SU-DHL-6 (cell line): ENCODE data around the gene SLCO4A1.

Experiments
- H2AFZ ChIP-seq: fragments of 200-600 bp; sonication (generic); 2 replicates; pipeline ENCODE4 v1.6.1; 2014; ENCODE audit warnings: low read depth, mild to moderate bottlenecking, moderate library complexity, mixed read lengths, antibody characterized with exemption, low read length; ENCODE audit not compliant: severe bottlenecking
- H3F3A ChIP-seq: fragments of 200-600 bp; shearing (Covaris generic); 2 replicates; pipeline ENCODE4 v1.6.0; 2016; ENCODE audit warnings: antibody characterized with exemption, mild to moderate bottlenecking; ENCODE audit not compliant: insufficient read depth
- H3K27ac ChIP-seq: fragments of 200-600 bp; sonication (generic); 2 replicates; pipeline ENCODE4 v1.5.1; 2016; ENCODE audit warnings: low read depth, mild to moderate bottlenecking, low read length, moderate library complexity, mixed read lengths
- H3K27me3 ChIP-seq: fragments of 200-600 bp; sonication (generic), shearing (Covaris generic); 2 replicates; pipeline ENCODE4 v1.6.0; 2014; ENCODE audit warnings: mild to moderate bottlenecking, low read length
- H3K36me3 ChIP-seq: fragments of 200-600 bp; sonication (generic); 2 replicates; pipeline ENCODE4 v1.6.1; 2014; ENCODE audit warnings: mild to moderate bottlenecking, low read length, mixed read lengths
- H3K4me2 ChIP-seq: fragments of 300-600, 200-600 bp; shearing (Covaris generic), sonication (generic); 2 replicates; pipeline ENCODE4 v1.6.0; 2014; ENCODE audit warnings: low read length, low read depth, mild to moderate bottlenecking; ENCODE audit not compliant: poor library complexity, severe bottlenecking
- H3K4me3 ChIP-seq: fragments of 200-600 bp; sonication (generic); 2 replicates; pipeline ENCODE4 v1.5.1; 2014; ENCODE audit warnings: antibody characterized with exemption, low read length, mild to moderate bottlenecking, mixed read lengths; ENCODE audit not compliant: insufficient read depth, poor library complexity, severe bottlenecking
- H3K79me2 ChIP-seq: fragments of 200-600 bp; sonication (generic); 2 replicates; pipeline ENCODE4 v1.6.1; 2014; ENCODE audit warnings: mild to moderate bottlenecking, low read length, moderate library complexity; ENCODE audit not compliant: insufficient read depth
- H3K9ac ChIP-seq: fragments of 200-600 bp; sonication (generic); 2 replicates; pipeline ENCODE4 v1.7.0; 2014; ENCODE audit warnings: mild to moderate bottlenecking, low read length
- H3K9me2 ChIP-seq: fragments of 200-600 bp; sonication (generic); replicated peaks from 2 replicates; pipeline ENCODE4 v1.6.1; 2014; ENCODE audit warnings: low read length; ENCODE audit not compliant: insufficient read depth
- H3K9me3 ChIP-seq: fragments of 200-600 bp; sonication (generic); 2 replicates; pipeline ENCODE4 v1.6.1; 2014; ENCODE audit warnings: low read length, mixed read lengths; ENCODE audit not compliant: insufficient read depth
- H4K20me1 ChIP-seq: fragments of 200-600 bp; sonication (generic); 2 replicates; pipeline ENCODE4 v1.6.1; 2014; ENCODE audit warnings: low read depth, mild to moderate bottlenecking, antibody characterized with exemption, low read length, moderate library complexity, mixed read lengths
- CTCF ChIP-seq: fragments of 200-600 bp; sonication (generic); IDR thresholded peaks from one replicate; pipeline ENCODE4 v1.5.1; 2017; ENCODE audit warnings: antibody characterized with exemption, mild to moderate bottlenecking, low read length, moderate library complexity; ENCODE audit not compliant: insufficient read depth, poor library complexity, severe bottlenecking
- EZH2phosphoT487 ChIP-seq: fragments of 200-600 bp; sonication (generic), shearing (Covaris generic); conservative IDR thresholded peaks from 2 replicates; pipeline ENCODE4 v1.6.1; 2018; ENCODE audit warnings: mild to moderate bottlenecking, antibody characterized with exemption, low read length, moderate library complexity, mixed read lengths

SLCO4A1 gene

GRCh38 chr20:62644802-62645496, 2.6 kb downstream of the SLCO4A1 start:
- Histone ChIP-seq H3K9me3 (no peaks in the 10 kb centered on the region), H4K20me1 (0 out of 2 replicates have a peak, but pooled peaks cover 3% of the 10 kb centered on the region), H2AFZ (no peak overlapping the region), H3K4me3 (no peak overlapping the region), H3F3A (no peaks in the 10 kb centered on the region), H3K27ac (no peak overlapping the region), H3K4me2 (no peak overlapping the region), H3K36me3 (no peaks in the 10 kb centered on the region), H3K79me2 (peaks cover 16% of the 10 kb centered on the region), H3K27me3 (no peaks in the 10 kb centered on the region), H3K9me2 (no peaks in the 10 kb centered on the region), H3K9ac (no peak overlapping the region)
- TF ChIP-seq EZH2phosphoT487, result no peak
- TF ChIP-seq CTCF, result no peak

DNA sequence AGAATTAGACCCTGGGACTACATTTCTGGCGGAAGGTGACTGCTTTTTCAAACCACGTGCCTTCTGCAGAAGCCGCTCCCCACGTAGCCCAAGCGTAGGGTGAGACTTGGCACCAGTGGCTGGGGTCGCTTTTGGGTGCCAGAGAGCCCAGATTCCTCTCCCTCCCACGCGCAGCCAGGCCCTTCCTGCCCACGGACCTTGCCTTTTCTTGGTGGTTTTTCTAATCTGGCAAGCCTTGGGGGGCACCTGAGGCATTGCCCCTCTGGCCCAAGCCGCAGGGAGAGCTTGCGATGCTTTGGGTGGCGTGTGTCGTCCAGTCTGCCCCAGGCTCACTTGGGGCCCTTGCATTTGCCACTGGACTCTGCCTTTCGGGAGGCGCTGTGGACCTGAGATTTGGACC, 3.3 kb downstream of the SLCO4A1 start:
- no peaks in the 10 kb centered on the region for H3K36me3 ChIP-seq
- H3K9me2 ChIP-seq, result no peaks in the 10 kb centered on the region
- no peak overlapping the region for H3K9ac ChIP-seq
- no peak overlapping the region for H3K4me2 ChIP-seq
- peaks cover 16% of the 10 kb centered on the region for H3K79me2 ChIP-seq
- TF ChIP-seq EZH2phosphoT487 (no peak), CTCF (no peak)
- H3K27me3 ChIP-seq, result no peaks in the 10 kb centered on the region
- H4K20me1 ChIP-seq, result 0 out of 2 replicates have a peak, but pooled peaks cover 3% of the 10 kb centered on the region
- no peak overlapping the region for H2AFZ ChIP-seq
- no peaks in the 10 kb centered on the region for H3F3A ChIP-seq
- H3K9me3 ChIP-seq, result no peaks in the 10 kb centered on the region
- no peak overlapping the region for H3K4me3 ChIP-seq
- H3K27ac ChIP-seq, result no peak overlapping the region

GRCh38 chr20:62646851-62647520, 4.7 kb downstream of the SLCO4A1 start:
- H3K4me3 ChIP-seq, result no peak overlapping the region
- no peak overlapping the region for H2AFZ ChIP-seq
- H3F3A ChIP-seq, result peaks cover 6% of the 10 kb centered on the region
- peaks cover 16% of the 10 kb centered on the region for H3K79me2 ChIP-seq
- 0 out of 2 replicates have a peak, but pooled peaks cover 3% of the 10 kb centered on the region for H4K20me1 ChIP-seq
- H3K9ac ChIP-seq, result peak overlapping the region; percentile 10; the same call in 1 of the 2 replicates
- H3K4me2 ChIP-seq, result peak overlapping the region; percentile 28
- no peaks in the 10 kb centered on the region for H3K36me3 ChIP-seq
- peak overlapping the region; percentile 42 for H3K27ac ChIP-seq
- no peaks in the 10 kb centered on the region for H3K9me3 ChIP-seq
- TF ChIP-seq CTCF (no peak), EZH2phosphoT487 (no peak)
- H3K9me2 ChIP-seq, result no peaks in the 10 kb centered on the region
- no peaks in the 10 kb centered on the region for H3K27me3 ChIP-seq
